ENCODE measurements around the gene CIB4. TPM values are rescaled to one million over a fixed set of nuclear protein-coding genes. Genes with fewer than 3 reads are reported as not detected.

Gene CIB4
- total RNA-seq, 1 experiment from 2014 or later = not detected

- DNase-seq = no peak
- H3K4me3 Mint-ChIP-seq (ENCODE audit: unreplicated experiment) = no peak overlapping the region
- H3K27ac Mint-ChIP-seq (ENCODE audit: unreplicated experiment) = no peak overlapping the region
- ChIA-PET CTCF (no interaction called here), POLR2A (no interaction called here)
- peaks cover 9% of the 10 kb centered on the region for H3K4me1 ChIP-seq
- no peak for TF ChIP-seq CTCF (IDR thresholded peaks at IDR 0.05; ENCODE audit: insufficient read depth in 1 of 2, low read depth in 1 of 2, low read length in 1 of 2, severe bottlenecking in 1 of 2, unreplicated experiment in 1 of 2)
- H3K4me1 Mint-ChIP-seq (ENCODE audit: low read depth, unreplicated experiment) = peaks cover 11% of the 10 kb centered on the region
- no peaks in the 10 kb centered on the region for H3K9me3 ChIP-seq
- no peaks in the 10 kb centered on the region for H3K9me3 Mint-ChIP-seq (ENCODE audit: unreplicated experiment)
- no peaks in the 10 kb centered on the region; the same call in 1 of the 2 replicates for H3K36me3 ChIP-seq (ENCODE audit: control insufficient read depth, insufficient read depth, low read length)
- no peaks in the 10 kb centered on the region for H3K27me3 ChIP-seq (replicated peaks; ENCODE audit: control insufficient read depth, insufficient read depth, low read length)
- no peaks in the 10 kb centered on the region for H3K27me3 Mint-ChIP-seq (ENCODE audit: insufficient read depth, unreplicated experiment)
- no TSS peak for BruUV-seq (replicated peaks)
- no peak overlapping the region for H3K4me3 ChIP-seq (ENCODE audit: low read depth, low read length)
- intact Hi-C loops (cut with micrococcal nuclease; ENCODE audit: unreplicated experiment) = no loop called here
- H3K36me3 Mint-ChIP-seq (ENCODE audit: insufficient read depth, unreplicated experiment) = no peaks in the 10 kb centered on the region
Measured at GRCh38 chr2:26619521-26619951, 21.6 kb downstream of the CIB4 start.

- Mint-ChIP-seq H3K36me3 (ENCODE audit: insufficient read depth, unreplicated experiment) (no peaks in the 10 kb centered on the region), H3K4me1 (ENCODE audit: low read depth, unreplicated experiment) (peaks cover 11% of the 10 kb centered on the region), H3K9me3 (ENCODE audit: unreplicated experiment) (no peaks in the 10 kb centered on the region), H3K4me3 (ENCODE audit: unreplicated experiment) (no peak overlapping the region), H3K27ac (ENCODE audit: unreplicated experiment) (no peak overlapping the region), H3K27me3 (ENCODE audit: insufficient read depth, unreplicated experiment) (no peaks in the 10 kb centered on the region)
- no peak for DNase-seq
- Histone ChIP-seq H3K27me3 (replicated peaks; ENCODE audit: control insufficient read depth, insufficient read depth, low read length) (no peaks in the 10 kb centered on the region), H3K4me1 (peaks cover 9% of the 10 kb centered on the region), H3K36me3 (ENCODE audit: control insufficient read depth, insufficient read depth, low read length) (no peaks in the 10 kb centered on the region), H3K9me3 (no peaks in the 10 kb centered on the region), H3K4me3 (ENCODE audit: low read depth, low read length) (no peak overlapping the region)
- no peak for TF ChIP-seq CTCF (IDR thresholded peaks at IDR 0.05; ENCODE audit: insufficient read depth in 1 of 2, low read depth in 1 of 2, low read length in 1 of 2, severe bottlenecking in 1 of 2, unreplicated experiment in 1 of 2)
- ChIA-PET POLR2A (no interaction called here), CTCF (no interaction called here)
- BruUV-seq (replicated peaks) = no TSS peak
- intact Hi-C loops (cut with micrococcal nuclease; ENCODE audit: unreplicated experiment) = no loop called here
Measured at GRCh38 chr2:26619096-26619495, 22.1 kb downstream of the CIB4 start.

GRCh38 chr2:26618611-26619010 lies 22.6 kb downstream of the CIB4 start:
- Mint-ChIP-seq H3K9me3 (ENCODE audit: unreplicated experiment) (no peaks in the 10 kb centered on the region), H3K36me3 (ENCODE audit: insufficient read depth, unreplicated experiment) (no peaks in the 10 kb centered on the region), H3K4me3 (ENCODE audit: unreplicated experiment) (no peak overlapping the region), H3K4me1 (ENCODE audit: low read depth, unreplicated experiment) (peaks cover 11% of the 10 kb centered on the region), H3K27ac (ENCODE audit: unreplicated experiment) (no peak overlapping the region), H3K27me3 (ENCODE audit: insufficient read depth, unreplicated experiment) (no peaks in the 10 kb centered on the region)
- Histone ChIP-seq H3K36me3 (ENCODE audit: control insufficient read depth, insufficient read depth, low read length) (no peaks in the 10 kb centered on the region), H3K9me3 (no peaks in the 10 kb centered on the region), H3K27me3 (replicated peaks; ENCODE audit: control insufficient read depth, insufficient read depth, low read length) (no peaks in the 10 kb centered on the region), H3K4me1 (peaks cover 9% of the 10 kb centered on the region), H3K4me3 (ENCODE audit: low read depth, low read length) (no peak overlapping the region)
- intact Hi-C loops (cut with micrococcal nuclease; ENCODE audit: unreplicated experiment) = no loop called here
- BruUV-seq (replicated peaks) = no TSS peak
- no peak for TF ChIP-seq CTCF (IDR thresholded peaks at IDR 0.05; ENCODE audit: insufficient read depth in 1 of 2, low read depth in 1 of 2, low read length in 1 of 2, severe bottlenecking in 1 of 2, unreplicated experiment in 1 of 2)
- CTCF ChIA-PET = no interaction called here
- no peak for DNase-seq
- POLR2A ChIA-PET = no interaction called here

All from Caco-2 (cell line).